ENCODE results near the gene PTPRN2.
"Not testable (repeated sequence)": the region's sequence is repeated elsewhere in the genome, so short reads cannot be mapped to it uniquely, and the experiment has no call there.

The PTPRN2 gene

DNA sequence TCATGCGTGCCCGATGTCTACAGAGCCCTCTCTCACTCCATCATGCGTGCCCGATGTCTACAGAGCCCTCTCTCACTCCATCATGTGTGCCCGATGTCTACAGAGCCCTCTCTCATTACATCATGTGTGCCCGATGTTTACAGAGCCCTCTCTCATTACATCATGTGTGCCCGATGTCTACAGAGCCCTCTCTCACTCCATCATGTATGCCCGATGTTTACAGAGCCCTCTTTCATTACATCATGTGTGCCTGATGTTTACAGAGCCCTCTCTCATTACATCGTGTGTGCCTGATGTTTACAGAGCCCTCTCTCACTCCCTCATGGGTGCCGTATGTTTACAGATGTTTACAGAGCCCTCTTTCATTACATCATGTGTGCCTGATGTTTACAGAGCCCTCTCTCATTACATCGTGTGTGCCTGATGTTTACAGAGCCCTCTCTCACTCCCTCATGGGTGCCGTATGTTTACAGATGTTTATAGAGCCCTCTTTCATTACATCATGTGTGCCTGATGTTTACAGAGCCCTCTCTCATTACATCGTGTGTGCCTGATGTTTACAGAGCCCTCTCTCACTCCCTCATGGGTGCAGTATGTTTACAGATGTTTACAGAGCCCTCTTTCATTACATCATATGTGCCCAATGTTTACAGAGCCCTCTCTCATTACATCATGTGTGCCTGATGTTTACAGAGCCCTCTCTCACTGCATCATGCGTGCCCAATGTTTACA lies 739.7 kb downstream of the PTPRN2 start:
- DNase-seq: not testable (repeated sequence)

- not testable (repeated sequence) for DNase-seq
Observed at GRCh38 chr7:157846746-157847145, 740.9 kb downstream of the PTPRN2 start.

DNA sequence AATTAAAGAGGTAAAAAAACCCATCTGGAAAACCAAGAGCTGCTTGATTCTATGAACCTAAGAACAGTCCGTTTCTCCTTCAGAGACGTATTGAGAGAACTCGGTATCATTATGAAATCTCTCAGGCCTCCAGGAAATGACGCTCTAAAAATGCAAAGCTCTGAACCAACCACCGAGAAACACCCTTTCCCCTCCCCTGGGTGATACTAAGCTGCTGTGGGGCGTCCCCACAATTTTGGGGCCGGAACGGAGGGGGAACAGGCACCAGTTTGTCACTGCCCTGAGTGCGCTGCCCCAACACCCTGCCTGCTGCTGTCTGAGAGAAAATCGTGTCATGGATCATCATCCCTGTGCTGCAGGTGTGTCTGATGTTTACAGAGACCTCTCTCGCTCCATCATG lies 741.4 kb downstream of the PTPRN2 start:
- no peak for DNase-seq

GRCh38 chr7:157845203-157845835 lies 742.3 kb downstream of the PTPRN2 start:
- no peak for DNase-seq

DNA sequence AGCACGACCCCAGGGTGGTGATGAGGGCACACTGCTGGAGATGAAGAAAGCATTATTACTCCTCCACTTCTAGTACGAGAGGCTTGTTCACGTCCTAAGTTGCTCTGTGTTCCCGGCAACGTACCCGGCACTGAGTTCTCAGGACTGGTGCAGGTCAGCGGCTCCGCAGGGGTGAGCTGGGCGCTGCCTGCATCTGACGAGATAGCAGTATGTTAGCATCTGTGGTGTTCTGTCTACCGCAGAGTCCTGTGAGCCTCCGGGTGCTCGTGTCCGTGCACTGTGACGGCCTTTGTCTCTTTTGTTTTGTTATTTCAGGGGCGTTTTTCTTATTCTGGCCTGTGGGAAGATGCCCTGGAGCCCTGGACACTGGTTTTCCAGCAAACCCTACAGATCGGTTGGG lies 743.0 kb downstream of the PTPRN2 start:
- no peak for DNase-seq

GRCh38 chr7:157844141-157844540 lies 743.5 kb downstream of the PTPRN2 start:
- no peak for DNase-seq

DNA sequence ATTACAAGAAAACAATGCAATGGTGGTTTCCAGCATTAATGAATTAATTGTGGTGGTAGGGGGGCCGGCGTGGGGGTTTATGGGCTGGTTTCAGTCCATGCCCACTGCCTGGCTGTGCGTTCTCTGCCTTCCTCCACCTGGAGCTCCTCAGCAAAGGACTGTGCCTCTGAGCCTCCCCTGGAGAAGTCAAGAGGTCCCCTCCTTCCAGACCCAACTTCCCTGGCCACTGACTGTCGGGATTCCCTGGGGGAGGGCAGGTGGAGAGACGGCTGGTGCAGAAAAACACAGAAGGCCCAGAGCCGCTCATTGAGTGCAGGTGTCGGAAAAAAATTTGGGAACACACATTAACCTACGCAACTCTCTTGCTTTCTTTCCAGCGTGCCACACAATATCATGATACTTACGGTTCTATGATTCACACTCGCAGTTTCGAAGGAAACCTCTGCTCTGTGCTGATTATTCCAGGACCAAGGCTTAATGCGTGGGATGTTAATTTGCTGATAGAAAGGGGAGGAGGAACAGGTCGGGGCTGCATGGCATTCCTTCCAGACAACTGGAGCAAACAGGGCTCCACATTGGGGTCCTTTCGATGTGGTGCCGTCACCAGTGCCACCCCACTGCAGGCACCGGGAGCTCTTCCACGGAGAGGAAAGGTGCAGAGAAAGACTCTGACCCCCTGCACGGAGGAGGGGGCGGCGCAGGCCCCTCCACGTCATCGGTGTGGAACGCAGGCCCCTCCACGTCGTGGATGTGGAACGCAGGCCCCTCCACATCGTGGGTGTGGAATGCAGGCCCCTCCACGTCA lies 744.1 kb downstream of the PTPRN2 start:
- no peak for DNase-seq

DNA sequence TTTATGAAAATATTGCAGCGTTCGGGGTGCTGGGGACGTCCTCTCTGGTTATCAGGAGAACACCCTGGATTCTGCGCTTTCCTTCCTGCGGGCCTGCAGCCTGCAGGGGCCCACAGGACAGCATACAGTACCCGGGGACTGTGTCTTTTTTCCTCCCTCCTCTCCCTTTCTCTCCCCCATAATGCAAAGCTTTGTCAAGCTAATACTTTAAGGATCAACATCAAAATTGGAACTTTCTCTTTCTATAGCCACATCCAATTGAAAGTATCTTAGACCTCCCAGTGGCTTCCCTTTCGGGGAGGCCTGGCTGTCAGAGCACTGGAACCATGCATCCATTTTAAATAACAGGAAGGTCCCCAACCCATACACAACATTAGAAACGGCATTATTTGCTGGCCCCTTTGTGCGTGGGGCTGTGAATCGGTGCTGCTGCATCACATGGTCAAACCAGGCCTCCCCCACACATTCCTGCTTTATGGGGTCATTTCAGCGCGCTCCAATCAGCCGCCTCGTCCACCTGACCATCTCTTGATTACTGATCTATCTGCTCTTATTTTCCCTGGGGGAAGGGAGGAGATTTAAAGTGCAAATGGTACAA lies 745.8 kb downstream of the PTPRN2 start:
- no peak for DNase-seq

DNA sequence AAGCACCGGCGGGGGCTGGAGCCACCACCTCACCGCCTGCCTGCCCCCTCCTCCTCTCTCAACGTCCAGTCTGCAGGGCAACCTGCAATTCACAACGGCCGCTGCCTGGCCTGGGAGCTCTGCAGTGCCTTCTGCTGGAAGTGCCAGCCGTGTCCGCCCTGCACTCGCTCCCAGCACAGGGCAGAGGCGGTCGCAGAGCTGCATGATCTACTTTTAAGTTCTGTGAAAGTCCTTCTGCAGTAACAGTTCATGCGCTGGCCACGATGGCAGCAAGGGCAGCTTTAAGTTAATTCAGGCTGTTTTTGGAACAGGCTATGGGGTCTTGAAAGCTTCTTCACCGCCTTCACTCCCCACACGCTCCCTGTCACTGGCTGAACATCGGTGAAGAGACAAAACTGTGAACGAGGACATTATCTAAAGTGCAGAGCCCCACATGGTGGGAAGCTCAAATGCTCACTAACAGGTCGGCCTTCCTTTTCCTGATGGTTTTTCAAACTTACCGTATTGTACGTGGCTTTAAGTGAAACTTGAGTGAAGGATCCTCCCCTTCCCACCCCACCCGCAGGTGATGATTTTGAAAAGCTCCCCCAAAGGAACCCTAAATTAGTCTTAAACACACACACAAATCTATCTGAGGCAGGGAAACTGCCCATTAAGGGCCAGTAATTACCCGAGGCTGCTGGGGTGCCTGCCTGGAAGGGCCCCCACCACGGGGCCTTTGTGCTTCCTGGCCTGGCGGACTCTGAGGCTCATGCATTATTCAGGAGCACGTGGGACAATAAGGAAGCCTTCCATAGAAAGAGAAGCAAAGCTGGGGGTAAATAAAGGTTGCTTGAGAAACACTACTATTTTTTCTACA lies 746.5 kb downstream of the PTPRN2 start:
- no peak for DNase-seq

- no peak for DNase-seq
Observed at GRCh38 chr7:157840174-157840913, 747.3 kb downstream of the PTPRN2 start.

GRCh38 chr7:157839672-157840167 lies 747.9 kb downstream of the PTPRN2 start:
- no peak for DNase-seq

GRCh38 chr7:157839226-157839625 lies 748.4 kb downstream of the PTPRN2 start:
- DNase-seq: no peak

DNA sequence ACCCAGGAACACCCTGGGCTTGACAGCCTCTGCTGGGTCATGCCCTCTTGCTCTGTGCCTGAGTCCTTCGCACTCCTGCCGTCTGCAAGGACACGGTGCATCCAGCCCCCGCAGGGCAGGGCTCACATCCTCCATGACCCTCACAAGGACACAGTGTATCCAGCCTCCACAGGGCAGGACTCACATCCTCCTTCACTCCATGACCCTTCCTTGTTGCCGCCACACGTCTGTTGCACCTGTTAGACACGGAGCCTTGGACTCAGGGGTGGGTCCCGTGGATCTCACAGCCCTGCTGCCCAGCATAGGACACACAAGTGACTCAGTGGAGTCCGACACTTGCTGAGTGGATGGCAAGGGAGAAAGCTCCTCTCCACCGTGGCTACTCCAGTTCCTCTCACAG lies 750.1 kb downstream of the PTPRN2 start:
- DNase-seq: no peak

DNA sequence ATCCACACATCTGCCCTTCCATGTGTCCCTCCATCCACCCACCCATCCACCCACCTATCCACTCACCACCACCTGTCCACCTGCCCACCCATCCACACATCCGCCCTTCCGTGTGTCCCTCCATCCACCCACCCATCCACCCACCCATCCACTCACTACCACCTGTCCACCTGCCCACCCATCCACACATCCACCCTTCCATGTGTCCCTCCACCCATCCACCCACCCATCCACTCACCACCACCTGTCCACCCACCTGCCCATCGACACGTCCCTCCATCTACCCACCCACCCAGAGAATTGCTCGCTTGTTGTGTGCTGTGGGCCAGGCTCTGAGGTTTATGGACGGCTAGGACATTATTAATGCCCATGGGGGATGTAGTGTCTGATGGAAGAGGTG lies 750.6 kb downstream of the PTPRN2 start:
- DNase-seq: no peak

GRCh38 chr7:157834501-157835163 lies 753.0 kb downstream of the PTPRN2 start:
- no peak for DNase-seq

DNA sequence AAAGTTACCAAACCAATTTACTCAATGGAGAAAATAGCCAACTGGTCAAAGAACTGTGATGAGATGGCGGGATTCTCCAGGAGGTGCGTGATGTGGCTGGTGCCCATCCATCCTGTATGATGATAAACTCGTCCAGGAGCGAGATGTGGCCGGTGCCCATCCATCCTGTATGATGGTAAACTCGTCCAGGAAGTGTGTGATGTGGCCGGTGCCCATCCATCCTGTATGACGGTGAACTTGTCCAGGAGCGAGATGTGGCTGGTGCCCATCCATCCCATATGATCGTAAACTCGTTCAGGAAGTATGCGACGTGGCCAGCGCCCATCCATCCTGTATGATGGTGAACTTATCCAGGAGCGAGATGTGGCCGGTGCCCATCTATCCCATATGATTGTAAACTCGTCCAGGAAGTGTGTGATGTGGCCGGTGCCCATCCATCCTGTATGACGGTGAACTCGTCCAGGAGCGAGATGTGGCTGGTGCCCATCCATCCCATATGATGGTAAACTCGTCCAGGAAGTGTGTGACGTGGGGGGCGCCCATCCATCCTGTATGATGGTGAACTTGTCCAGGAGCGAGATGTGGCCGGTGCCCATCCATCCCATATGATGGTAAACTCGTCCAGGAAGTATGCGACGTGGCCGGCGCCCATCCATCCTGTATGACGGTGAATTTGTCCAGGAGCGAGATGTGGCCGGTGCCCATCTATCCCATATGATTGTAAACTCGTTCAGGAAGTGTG lies 754.6 kb downstream of the PTPRN2 start:
- DNase-seq: no peak

DNA sequence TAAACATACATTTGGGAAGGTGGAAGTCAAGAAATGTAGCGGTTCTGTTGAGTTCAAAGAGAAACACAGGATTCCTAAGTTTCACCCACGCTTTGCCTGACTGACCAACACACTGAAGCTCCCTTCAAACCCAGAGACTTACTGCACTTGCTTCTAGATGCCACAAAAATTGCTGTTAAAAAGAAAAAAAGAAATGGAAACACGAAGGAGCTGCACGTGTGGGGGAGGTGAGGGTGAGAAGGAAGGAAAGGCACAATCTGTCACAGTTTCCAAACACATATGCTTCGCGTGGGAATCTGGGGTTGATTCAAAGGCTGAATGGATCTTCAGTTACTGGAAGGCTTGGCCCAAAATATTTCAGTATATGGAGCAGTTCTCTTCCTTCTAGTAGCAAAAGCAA lies 755.2 kb downstream of the PTPRN2 start:
- DNase-seq: no peak

DNA sequence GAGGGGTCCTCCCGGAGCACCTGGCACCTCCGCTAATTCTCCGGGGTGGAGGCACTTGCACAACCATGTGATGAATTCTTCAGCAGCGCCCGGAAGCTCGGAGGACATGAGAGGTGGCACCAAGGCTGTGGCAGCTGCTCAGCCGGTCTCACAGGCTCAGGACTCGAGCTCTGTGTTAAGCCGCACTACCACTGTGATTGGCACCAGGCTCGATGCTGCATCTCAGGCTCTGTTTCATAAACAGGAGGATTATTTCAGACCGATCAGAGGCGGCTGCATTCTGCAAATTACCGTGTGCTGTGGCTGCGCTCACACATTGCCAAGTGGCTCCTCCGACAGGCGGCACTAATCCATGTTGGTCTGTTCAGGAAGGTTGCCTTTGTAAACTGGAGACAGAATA lies 755.6 kb downstream of the PTPRN2 start:
- no peak for DNase-seq

- no peak for DNase-seq
Observed at GRCh38 chr7:157831143-157831905, 756.3 kb downstream of the PTPRN2 start.

Measured in effector CD4-positive, alpha-beta T cell (primary cell).